Measurements from ENCODE around the gene ENPP3.

DNA sequence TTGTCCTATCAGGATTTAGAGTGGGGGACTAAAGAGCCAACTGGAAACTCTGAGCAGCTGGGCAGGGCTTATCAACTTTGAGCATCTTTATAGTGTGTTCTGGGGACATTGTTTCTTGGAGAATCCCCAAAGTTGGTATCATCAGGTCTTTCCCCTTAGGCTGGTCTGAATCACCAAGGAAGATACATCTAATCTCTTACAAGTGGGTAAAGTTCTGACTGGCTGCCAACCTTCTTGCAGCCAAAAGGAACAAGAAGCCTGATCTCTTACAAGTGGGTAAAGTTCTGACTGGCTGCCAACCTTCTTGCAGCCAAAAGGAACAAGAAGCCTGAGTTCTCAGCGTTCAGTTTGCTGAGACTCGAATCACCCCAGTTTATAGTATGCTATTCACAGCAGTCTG, 7.5 kb upstream of the ENPP3 start:
- TF ChIP-seq POLR2A (IDR thresholded peaks at IDR 0.05) = no peak
- TF ChIP-seq, protein P1, sequence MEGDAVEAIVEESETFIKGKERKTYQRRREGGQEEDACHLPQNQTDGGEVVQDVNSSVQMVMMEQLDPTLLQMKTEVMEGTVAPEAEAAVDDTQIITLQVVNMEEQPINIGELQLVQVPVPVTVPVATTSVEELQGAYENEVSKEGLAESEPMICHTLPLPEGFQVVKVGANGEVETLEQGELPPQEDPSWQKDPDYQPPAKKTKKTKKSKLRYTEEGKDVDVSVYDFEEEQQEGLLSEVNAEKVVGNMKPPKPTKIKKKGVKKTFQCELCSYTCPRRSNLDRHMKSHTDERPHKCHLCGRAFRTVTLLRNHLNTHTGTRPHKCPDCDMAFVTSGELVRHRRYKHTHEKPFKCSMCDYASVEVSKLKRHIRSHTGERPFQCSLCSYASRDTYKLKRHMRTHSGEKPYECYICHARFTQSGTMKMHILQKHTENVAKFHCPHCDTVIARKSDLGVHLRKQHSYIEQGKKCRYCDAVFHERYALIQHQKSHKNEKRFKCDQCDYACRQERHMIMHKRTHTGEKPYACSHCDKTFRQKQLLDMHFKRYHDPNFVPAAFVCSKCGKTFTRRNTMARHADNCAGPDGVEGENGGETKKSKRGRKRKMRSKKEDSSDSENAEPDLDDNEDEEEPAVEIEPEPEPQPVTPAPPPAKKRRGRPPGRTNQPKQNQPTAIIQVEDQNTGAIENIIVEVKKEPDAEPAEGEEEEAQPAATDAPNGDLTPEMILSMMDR (IDR thresholded peaks at IDR 0.05) = no peak
